ENCODE measurements around the gene RBL2. TPM values are rescaled to one million over a fixed set of nuclear protein-coding genes. Genes with fewer than 3 reads are reported as not detected.

Gene RBL2
- total and polyA plus RNA-seq, 2 of the 13 experiments (the other 11 are each of a cell fraction or from before 2014, with no cell fraction given), result 41.2 to 60.9 TPM

- in situ Hi-C loops (cut with HindIII; ENCODE audit: extremely low pct_ligation_motif_present, low pct_unique_long_range_greater_than_20kb) (no loop called here), intact Hi-C loops (cut with micrococcal nuclease; ENCODE audit: unreplicated experiment) (loop anchor here (1.0 to 10.0 kb wide), 3 partner anchors 36 to 456 kb away; partner anchors contain the start of genes CHD9, CHD9NB, FTO and RPGRIP1L)
- H3K9me3 ChIP-seq (ENCODE audit: low read length), result peaks cover 13% of the 10 kb centered on the region
- peak overlapping the region; percentile 80 for H3K27ac ChIP-seq (ENCODE audit: extremely low read length, insufficient read depth, low read length)
- 0 out of 2 replicates have a peak overlapping the region, but pooled peaks have one; percentile 51 for H3K9ac ChIP-seq (ENCODE audit: insufficient read depth, low read depth, low read length)
- H4K20me1 ChIP-seq (ENCODE audit: insufficient read depth, low read length), result no peaks in the 10 kb centered on the region
- POLR2A ChIA-PET, result interaction anchor here (1.1 to 2.3 kb wide), 11 partner anchors 8 to 655 kb away, joined by 3 to 23 read pairs (median 6); partner anchors contain the start of genes AKTIP and RBL2
- FAIRE-seq (no peak), DNase-seq (ENCODE audit: low spot score) (no peak), ATAC-seq (peak; percentile 77)
- H3K4me2 ChIP-seq (ENCODE audit: low read depth, low read length), result peak overlapping the region; percentile 100
- H3K4me3 ChIP-seq (replicated peaks in 1 of 3; ENCODE audit: insufficient read depth in 1 of 3, low read depth in 2 of 3, low read length in 3 of 3), result peak overlapping the region; percentile 32 to 70 (median 50); a peak in 5 of 6 replicates
- H3K4me1 ChIP-seq (ENCODE audit: insufficient read depth, low read length), result peaks cover 59% of the 10 kb centered on the region
- no peaks in the 10 kb centered on the region for H3K79me2 ChIP-seq (ENCODE audit: insufficient read depth, low read length)
- H2AFZ ChIP-seq (ENCODE audit: low read length), result no peak overlapping the region
- CTCF ChIA-PET (ENCODE audit: low intra/inter-chr PET ratio, low total read pairs), result interaction anchor here (3.0 kb wide), 1 partner anchor 36 kb away, joined by 22 read pairs; no protein-coding TSS in a partner anchor
- H3K36me3 ChIP-seq (replicated peaks in 1 of 2; ENCODE audit: control insufficient read depth in 1 of 2, insufficient read depth in 2 of 2, low read length in 2 of 2), result no peaks in the 10 kb centered on the region
- 4% methylated on average over 6 of the region's 6 CpGs for WGBS (ENCODE audit: low lambda C conversion rate)
- BruUV-seq (replicated peaks), result no TSS peak
- H3K27me3 ChIP-seq (ENCODE audit: control insufficient read depth in 1 of 2, insufficient read depth in 2 of 2, low read length in 2 of 2), result no peaks in the 10 kb centered on the region
- TF ChIP-seq FOXK1 (CRISPR knock-in tag; IDR thresholded peaks at IDR 0.05; ENCODE audit: borderline replicate concordance, low read depth), result no peak
- 0 out of 2 replicates have a peak, but pooled peaks have one; percentile 50 for TF ChIP-seq ZBTB49 (CRISPR knock-in tag; IDR thresholded peaks at IDR 0.05; ENCODE audit: borderline replicate concordance)
- TF ChIP-seq ZNF891 (CRISPR knock-in tag; IDR thresholded peaks at IDR 0.05), result peak; percentile 36; the same call in 1 of the 2 replicates
- TF ChIP-seq ZNF496 (CRISPR knock-in tag; IDR thresholded peaks at IDR 0.05; ENCODE audit: insufficient replicate concordance), result no peak
- TF ChIP-seq FOXO1 (CRISPR knock-in tag; IDR thresholded peaks at IDR 0.05), result no peak
- peak; percentile 0; the same call in 1 of the 2 replicates for TF ChIP-seq NRL (CRISPR knock-in tag; IDR thresholded peaks at IDR 0.05; ENCODE audit: borderline replicate concordance)
- TF ChIP-seq HINFP (CRISPR knock-in tag; IDR thresholded peaks at IDR 0.05; ENCODE audit: low read depth), result no peak
- TF ChIP-seq PBX3 (CRISPR knock-in tag; IDR thresholded peaks at IDR 0.05; ENCODE audit: borderline replicate concordance), result no peak
- 0 out of 2 replicates have a peak, but pooled peaks have one; percentile 8 for TF ChIP-seq NFIC (IDR thresholded peaks at IDR 0.05; ENCODE audit: low read length)
- 0 out of 2 replicates have a peak, but pooled peaks have one; percentile 8 for TF ChIP-seq NFKBIZ (CRISPR knock-in tag; IDR thresholded peaks at IDR 0.05)
- TF ChIP-seq HHEX (CRISPR knock-in tag; IDR thresholded peaks at IDR 0.05), result no peak
- TF ChIP-seq ZNF740 (CRISPR knock-in tag; IDR thresholded peaks at IDR 0.05), result no peak
- no peak for TF ChIP-seq JUNB (CRISPR knock-in tag; IDR thresholded peaks at IDR 0.05; ENCODE audit: borderline replicate concordance)
- TF ChIP-seq MXD3 (CRISPR knock-in tag; IDR thresholded peaks at IDR 0.05), result 0 out of 2 replicates have a peak, but pooled peaks have one; percentile 5
- 0 out of 2 replicates have a peak, but pooled peaks have one; percentile 18 for TF ChIP-seq ZBTB42 (CRISPR knock-in tag; IDR thresholded peaks at IDR 0.05)
- TF ChIP-seq HOXA9 (CRISPR knock-in tag; IDR thresholded peaks at IDR 0.05; ENCODE audit: borderline replicate concordance), result no peak
- TF ChIP-seq CREB1 (IDR thresholded peaks at IDR 0.05), result no peak
- TF ChIP-seq CREB1 (CRISPR knock-in tag; IDR thresholded peaks at IDR 0.05), result peak; percentile 9; the same call in 1 of the 2 replicates
These were observed 76.8 kb downstream of the RBL2 start for GRCh38 chr16:53511084-53511402.

Measured in HepG2 (cell line).